A673 (cell line): ENCODE measurements around the gene GNG7. TPM values are rescaled to one million over a fixed set of nuclear protein-coding genes. Genes with fewer than 3 reads are reported as not detected.

Experiments used
- BruUV-seq: library from RNA; stranded (reverse); fragments of 400-500 nt; replicated peaks from 2 replicates; lab custom pipeline; 2021; lab: Mats Ljungman, UMichigan
- CTCF ChIA-PET: fragments of 300-600 bp; sonication (Branson Sonifier 250); formaldehyde crosslinking; loops from one replicate; lab custom pipeline; 2022; ENCODE audit warnings: antibody characterized with exemption; lab: Charles Lee
- POLR2A ChIA-PET: fragments of 300-600 bp; sonication (Branson Sonifier 250); formaldehyde crosslinking; loops from one replicate; lab custom pipeline; 2022; ENCODE audit warnings: antibody characterized with exemption; ENCODE audit not compliant: low non-redundant PET; lab: Charles Lee
- DNase-seq: peaks from one replicate; pipeline ENCODE4 v3.0.0-alpha.2; 2015; ENCODE audit warnings: low spot score
- H3K27ac ChIP-seq: fragments of 200-600 bp; sonication (generic); 2 replicates; pipeline ENCODE4 v1.5.1; 2016; ENCODE audit warnings: mixed run types, low read depth, mild to moderate bottlenecking, mixed read lengths, antibody characterized with exemption, low read length; ENCODE audit not compliant: poor library complexity, severe bottlenecking
- H3K27me3 ChIP-seq: fragments of 200-600 bp; sonication (generic); replicated peaks from 2 replicates; pipeline ENCODE4 v1.6.1; 2017; ENCODE audit warnings: mixed run types, low read depth, mild to moderate bottlenecking, mixed read lengths, antibody characterized with exemption, low read length; ENCODE audit not compliant: insufficient read depth, poor library complexity
- H3K36me3 ChIP-seq: fragments of 200-600 bp; sonication (generic); 2 replicates; pipeline ENCODE4 v1.6.1; 2016; ENCODE audit warnings: mixed run types, mild to moderate bottlenecking, mixed read lengths, antibody characterized with exemption, low read length; ENCODE audit not compliant: insufficient read depth, poor library complexity, severe bottlenecking
- H3K4me1 ChIP-seq: fragments of 200-600 bp; sonication (generic); 2 replicates; pipeline ENCODE4 v1.6.1; 2017; ENCODE audit warnings: mixed run types, mild to moderate bottlenecking, mixed read lengths, antibody characterized with exemption, low read length; ENCODE audit not compliant: insufficient read depth, poor library complexity, severe bottlenecking
- H3K4me3 ChIP-seq: fragments of 200-600 bp; sonication (generic); 2 replicates; pipeline ENCODE4 v1.5.1; 2016; ENCODE audit warnings: low read depth, mixed run types, mild to moderate bottlenecking, mixed read lengths, low read length; ENCODE audit not compliant: poor library complexity, severe bottlenecking
- H3K9me3 ChIP-seq: fragments of 200-600 bp; sonication (generic); 2 replicates; pipeline ENCODE4 v1.6.1; 2016; ENCODE audit warnings: mixed run types, low read depth, mild to moderate bottlenecking, mixed read lengths, antibody characterized with exemption, low read length; ENCODE audit not compliant: poor library complexity, severe bottlenecking
- EZH2 ChIP-seq: fragments of 200-600 bp; sonication (generic); IDR thresholded peaks from 2 replicates; pipeline ENCODE4 v1.6.1; 2017; ENCODE audit warnings: borderline replicate concordance, low read depth, mild to moderate bottlenecking, mixed read lengths, antibody characterized with exemption, low read length; ENCODE audit not compliant: poor library complexity, severe bottlenecking
- intact Hi-C: fragments of 100-400 bp; cut with micrococcal nuclease; formaldehyde crosslinking; loops from one replicate; pipeline ENCODE4 v1.10.0; 2022; ENCODE audit not compliant: unreplicated experiment
- total RNA-seq: library from RNA; stranded (reverse); gene quantifications from 2 replicates; pipeline ENCODE4 v1.2.3, GENCODE V29; 2021
- TF ChIP-seq, protein P1 (sequence below): fragments of 300-800, 200-600 bp; sonication (generic); conservative IDR thresholded peaks from 2 replicates; pipeline ENCODE4 v1.5.1; 2017; ENCODE audit warnings: low read depth, mild to moderate bottlenecking, antibody characterized with exemption, low read length, moderate library complexity, mixed read lengths

The GNG7 gene
- total RNA-seq, 1 experiment from 2014 or later: 0.30 TPM

- no peaks in the 10 kb centered on the region for H3K27me3 ChIP-seq
- no peak overlapping the region for H3K27ac ChIP-seq
- ChIA-PET CTCF (interaction anchor here (0.6 to 0.7 kb wide), 3 partner anchors 9 to 243 kb away, joined by 3 to 5 read pairs (median 4); no protein-coding TSS in a partner anchor), POLR2A (no interaction called here)
- DNase-seq: peak; percentile 45
- no peaks in the 10 kb centered on the region for H3K36me3 ChIP-seq
- no TSS peak for BruUV-seq
- intact Hi-C loops: no loop called here
- H3K4me3 ChIP-seq: no peak overlapping the region
- TF ChIP-seq EZH2: no peak
- TF ChIP-seq, protein P1, sequence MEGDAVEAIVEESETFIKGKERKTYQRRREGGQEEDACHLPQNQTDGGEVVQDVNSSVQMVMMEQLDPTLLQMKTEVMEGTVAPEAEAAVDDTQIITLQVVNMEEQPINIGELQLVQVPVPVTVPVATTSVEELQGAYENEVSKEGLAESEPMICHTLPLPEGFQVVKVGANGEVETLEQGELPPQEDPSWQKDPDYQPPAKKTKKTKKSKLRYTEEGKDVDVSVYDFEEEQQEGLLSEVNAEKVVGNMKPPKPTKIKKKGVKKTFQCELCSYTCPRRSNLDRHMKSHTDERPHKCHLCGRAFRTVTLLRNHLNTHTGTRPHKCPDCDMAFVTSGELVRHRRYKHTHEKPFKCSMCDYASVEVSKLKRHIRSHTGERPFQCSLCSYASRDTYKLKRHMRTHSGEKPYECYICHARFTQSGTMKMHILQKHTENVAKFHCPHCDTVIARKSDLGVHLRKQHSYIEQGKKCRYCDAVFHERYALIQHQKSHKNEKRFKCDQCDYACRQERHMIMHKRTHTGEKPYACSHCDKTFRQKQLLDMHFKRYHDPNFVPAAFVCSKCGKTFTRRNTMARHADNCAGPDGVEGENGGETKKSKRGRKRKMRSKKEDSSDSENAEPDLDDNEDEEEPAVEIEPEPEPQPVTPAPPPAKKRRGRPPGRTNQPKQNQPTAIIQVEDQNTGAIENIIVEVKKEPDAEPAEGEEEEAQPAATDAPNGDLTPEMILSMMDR: no peak
- no peaks in the 10 kb centered on the region for H3K4me1 ChIP-seq
- peaks cover 12% of the 10 kb centered on the region for H3K9me3 ChIP-seq
These were observed 75.1 kb downstream of the GNG7 start for GRCh38 chr19:2627319-2627829.

- no TSS peak for BruUV-seq
- H3K27ac ChIP-seq: no peak overlapping the region
- H3K9me3 ChIP-seq: peaks cover 3% of the 10 kb centered on the region
- no peaks in the 10 kb centered on the region for H3K27me3 ChIP-seq
- no peaks in the 10 kb centered on the region for H3K4me1 ChIP-seq
- no peak overlapping the region for H3K4me3 ChIP-seq
- TF ChIP-seq, protein P1: no peak
- TF ChIP-seq EZH2: no peak
- intact Hi-C loops: no loop called here
- no peaks in the 10 kb centered on the region for H3K36me3 ChIP-seq
- CTCF ChIA-PET: no interaction called here
- no peak for DNase-seq
- POLR2A ChIA-PET: no interaction called here
These were observed 77.1 kb downstream of the GNG7 start for GRCh38 chr19:2625434-2625833.

DNA sequence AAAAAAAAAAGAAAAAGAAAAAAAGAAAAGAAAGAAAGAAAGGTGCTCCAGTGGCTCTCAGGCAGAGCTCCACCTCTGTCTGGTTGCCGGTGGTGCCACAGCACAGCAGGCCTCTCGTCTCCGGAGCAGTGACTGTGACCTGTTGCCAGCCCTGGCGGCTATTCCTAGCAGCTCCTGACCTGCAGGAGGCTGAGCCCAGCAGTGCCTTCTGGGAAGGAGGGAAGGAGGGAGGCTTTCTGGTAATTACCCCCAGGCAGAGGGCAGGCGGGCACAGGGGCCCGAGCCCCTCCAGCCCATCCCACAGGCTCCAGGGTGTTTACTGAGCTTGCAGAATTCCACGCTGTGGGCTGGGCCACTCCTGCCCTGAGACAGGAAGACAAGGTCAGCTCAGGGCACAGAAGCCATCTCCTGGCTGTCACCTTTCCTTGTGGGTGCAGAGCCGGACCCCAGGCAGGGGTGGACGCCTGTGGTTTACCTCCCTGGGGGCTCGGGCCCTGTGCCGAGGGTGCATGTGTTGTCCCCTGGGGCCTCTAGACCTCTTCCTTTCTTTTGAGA lies 77.9 kb downstream of the GNG7 start:
- POLR2A ChIA-PET: no interaction called here
- no peak overlapping the region for H3K27ac ChIP-seq
- CTCF ChIA-PET: no interaction called here
- H3K27me3 ChIP-seq: no peaks in the 10 kb centered on the region
- TF ChIP-seq, protein P1: no peak
- no peak for TF ChIP-seq EZH2
- no peak overlapping the region for H3K4me3 ChIP-seq
- H3K9me3 ChIP-seq: no peaks in the 10 kb centered on the region
- DNase-seq: no peak
- no peaks in the 10 kb centered on the region for H3K4me1 ChIP-seq
- BruUV-seq: no TSS peak
- H3K36me3 ChIP-seq: no peaks in the 10 kb centered on the region
- intact Hi-C loops: no loop called here
